GM12878 (cell line): Measurements from ENCODE around the gene APBA1. TPM values are rescaled to one million over a fixed set of nuclear protein-coding genes. Genes with fewer than 3 reads are reported as not detected.

ENCODE experiments used
- ATAC-seq: fragments of 200-7000 bp; cut with Tn5 transposase; 3 replicates; pipeline ENCODE4 v1.9.1; 2020; ENCODE audit warnings: mild to moderate bottlenecking, moderate library complexity
- BruUV-seq: library from RNA; stranded (reverse); fragments of 400-500 nt; replicated peaks from 2 replicates; lab custom pipeline; 2021; lab: Mats Ljungman, UMichigan
- CTCF ChIA-PET: fragments of 300-600 bp; sonication (Branson Sonifier 250); formaldehyde crosslinking; extraction: SDS; loops from one replicate; lab custom pipeline; 2021; ENCODE audit warnings: inconsistent platforms; lab: Yijun Ruan, JAX
- POLR2A ChIA-PET: fragments of 350-600 bp; formaldehyde crosslinking; extraction: SDS; loops from one replicate; lab custom pipeline; 2021; ENCODE audit warnings: inconsistent platforms; lab: Charles Lee
- RAD21 ChIA-PET: fragments of 300-600 bp; sonication (Branson Sonifier 250); formaldehyde crosslinking; loops from one replicate; lab custom pipeline; 2023; ENCODE audit warnings: antibody characterized with exemption; ENCODE audit not compliant: unreplicated experiment; lab: Charles Lee
- SMC1A ChIA-PET: fragments of 300-600 bp; sonication (Branson Sonifier 250); formaldehyde crosslinking; loops from one replicate; lab custom pipeline; 2023; ENCODE audit not compliant: unreplicated experiment, uncharacterized antibody; lab: Charles Lee
- DNase-seq: peaks from one replicate; pipeline ENCODE4 v3.0.0-alpha.2; 2011; ENCODE audit warnings: low read depth, low spot score
- FAIRE-seq: peaks from 3 replicates; lab custom pipeline; 2011; peaks lifted over from hg19 to GRCh38; lab: Jason Lieb, UNC
- H2AFZ ChIP-seq: 2 replicates; pipeline ENCODE4 v1.6.0; 2011; ENCODE audit warnings: low read depth, low read length, control low read depth; ENCODE audit not compliant: control insufficient read depth
- H3K27ac ChIP-seq: 2 replicates; pipeline ENCODE4 v1.5.1; 2011; ENCODE audit warnings: control low read depth; ENCODE audit not compliant: control insufficient read depth, insufficient read depth
- H3K27me3 ChIP-seq, 2 experiments: replicated peaks in 1 of 2; 2 replicates each; pipeline versions ENCODE4 v1.6.0 to v1.6.1; 2011; ENCODE audit warnings: low read length in 1 of 2; ENCODE audit not compliant: control insufficient read depth in 2 of 2, insufficient read depth in 2 of 2
- H3K36me3 ChIP-seq, 2 experiments: 2 replicates each; pipeline ENCODE4 v1.5.1; 2011; ENCODE audit warnings: low read length in 1 of 2; ENCODE audit not compliant: control insufficient read depth in 2 of 2, insufficient read depth in 2 of 2
- H3K4me1 ChIP-seq: 2 replicates; pipeline ENCODE4 v1.6.1; 2011; ENCODE audit warnings: mild to moderate bottlenecking, low read length, moderate library complexity, mixed read lengths; ENCODE audit not compliant: control insufficient read depth, insufficient read depth
- H3K4me2 ChIP-seq: 2 replicates; pipeline ENCODE4 v1.6.0; 2011; ENCODE audit warnings: control low read depth; ENCODE audit not compliant: control insufficient read depth, insufficient read depth
- H3K4me3 ChIP-seq: fragments of 200-600 bp; sonication (generic); 2 replicates; pipeline ENCODE4 v1.5.1; 2016
- H3K79me2 ChIP-seq: 2 replicates; pipeline ENCODE4 v1.6.0; 2011; ENCODE audit warnings: low read length; ENCODE audit not compliant: control insufficient read depth, insufficient read depth
- H3K9ac ChIP-seq: 2 replicates; pipeline ENCODE4 v1.8.0; 2011; ENCODE audit warnings: low read length, control low read depth, mixed read lengths; ENCODE audit not compliant: control insufficient read depth, insufficient read depth
- H3K9me3 ChIP-seq: replicated peaks from 3 replicates; pipeline ENCODE4 v1.5.1; 2011; ENCODE audit warnings: mild to moderate bottlenecking, low read length; ENCODE audit not compliant: control insufficient read depth, insufficient read depth
- H4K20me1 ChIP-seq: 2 replicates; pipeline ENCODE4 v1.6.0; 2011; ENCODE audit not compliant: control insufficient read depth, insufficient read depth
- ASH2L ChIP-seq: fragments of 300-600, 200-600 bp; sonication (generic); IDR thresholded peaks from 2 replicates; pipeline ENCODE4 v1.6.1; 2017; ENCODE audit warnings: low read depth, mild to moderate bottlenecking, borderline replicate concordance
- CBX3 ChIP-seq: fragments of 200-600 bp; sonication (generic); IDR thresholded peaks from 2 replicates; pipeline ENCODE4 v1.6.1; 2016; ENCODE audit warnings: low read depth, borderline replicate concordance
- DPF2 ChIP-seq: fragments of 450-650 bp; IDR thresholded peaks from 2 replicates; pipeline ENCODE4 v1.6.1; 2017; ENCODE audit warnings: mild to moderate bottlenecking
- EP300 ChIP-seq, 2 experiments: fragments of 150-350 bp in 1 of 2; IDR thresholded peaks; 2 replicates each; pipeline ENCODE4 v1.6.1; 2011 to 2012; ENCODE audit warnings: low read depth in 2 of 2, low read length in 2 of 2, borderline replicate concordance in 1 of 2, improper control_type of control experiment in 1 of 2, inconsistent platforms in 1 of 2; ENCODE audit not compliant: control insufficient read depth in 1 of 2
- GATAD2B ChIP-seq: fragments of 450-650 bp; conservative IDR thresholded peaks from 2 replicates; pipeline ENCODE4 v1.6.1; 2017; ENCODE audit warnings: low read depth, mild to moderate bottlenecking, moderate library complexity
- IKZF1 ChIP-seq: fragments of 450-650 bp; conservative IDR thresholded peaks from 2 replicates; pipeline ENCODE4 v1.6.1; 2017; ENCODE audit warnings: antibody characterized with exemption, mild to moderate bottlenecking
- IRF4 ChIP-seq: IDR thresholded peaks from 2 replicates; pipeline ENCODE4 v1.6.1; 2011; ENCODE audit warnings: low read depth, low read length
- JUNB ChIP-seq: IDR thresholded peaks from 2 replicates; pipeline ENCODE4 v1.6.1; 2016; ENCODE audit warnings: antibody characterized with exemption, mild to moderate bottlenecking
- MEF2A ChIP-seq: IDR thresholded peaks from 2 replicates; pipeline ENCODE4 v1.6.1; 2011; ENCODE audit warnings: low read depth, mild to moderate bottlenecking, low read length, moderate library complexity; ENCODE audit not compliant: insufficient read depth
- NR2C2 ChIP-seq: IDR thresholded peaks from 2 replicates; pipeline ENCODE4 v1.6.1; 2011; ENCODE audit warnings: borderline replicate concordance, low read depth; ENCODE audit not compliant: control insufficient read depth, insufficient read length
- PAX8 ChIP-seq: fragments of 450-650 bp; IDR thresholded peaks from 2 replicates; pipeline ENCODE4 v1.6.1; 2017; ENCODE audit warnings: mild to moderate bottlenecking, moderate library complexity
- RUNX3 ChIP-seq: IDR thresholded peaks from 2 replicates; pipeline ENCODE4 v1.6.1; 2012; ENCODE audit warnings: low read length, inconsistent platforms
- SIN3A ChIP-seq: IDR thresholded peaks from 2 replicates; pipeline ENCODE4 v1.6.1; 2012; ENCODE audit warnings: low read depth, low read length, improper control_type of control experiment
- SREBF1 ChIP-seq: IDR thresholded peaks from 2 replicates; pipeline ENCODE4 v1.6.1; 2012; ENCODE audit warnings: mild to moderate bottlenecking, low read length
- SREBF2 ChIP-seq: IDR thresholded peaks from 2 replicates; pipeline ENCODE4 v1.6.1; 2012; ENCODE audit warnings: mild to moderate bottlenecking, low read length
- SUPT20H ChIP-seq: IDR thresholded peaks from 2 replicates; pipeline ENCODE4 v1.6.1; 2011; ENCODE audit warnings: low read depth, mild to moderate bottlenecking, low read length, moderate library complexity, borderline replicate concordance; ENCODE audit not compliant: control insufficient read depth
- ZBED1 ChIP-seq: IDR thresholded peaks from 2 replicates; pipeline ENCODE4 v1.6.1; 2016; ENCODE audit warnings: borderline replicate concordance
- ZNF274 ChIP-seq: IDR thresholded peaks from one replicate; pipeline ENCODE4 v1.8.0; 2011; ENCODE audit not compliant: insufficient read length, insufficient read depth
- WGBS: methylation state at CpG from one replicate; pipeline ENCODE4 v1.1.6; 2016; ENCODE audit warnings: low lambda C conversion rate; ENCODE audit not compliant: insufficient replicate concordance, insufficient coverage; ENCODE audit errors: missing lambda C conversion rate; 5-methylcytosine and 5-hydroxymethylcytosine counted together
- in situ Hi-C: fragments of 300-500 bp; cut with MboI; formaldehyde crosslinking; loops from 9 replicates; pipeline ENCODE4 v1.14.3; 2018; ENCODE audit warnings: mixed read lengths
- intact Hi-C: fragments of 100-400 bp; cut with micrococcal nuclease; formaldehyde crosslinking; loops from one replicate; pipeline ENCODE4 v1.14.2; 2022; ENCODE audit not compliant: unreplicated experiment
- polyA plus RNA-seq, 11 experiments: library from polyadenylated mRNA; depleted of rRNA in 4 of 11; unstranded in 6 of 11; stranded (reverse) in 5 of 11; fragments of >200 nt; fragmentation: Nextera tagmentation in 4 of 11; fragmentation: Illumina TruSeq in 1 of 11; extraction: Ambion mirVana in 4 of 11; extraction: Trizol in 1 of 11; gene quantifications; 1 replicate in 1 of 11; 2 replicates in 10 of 11; pipeline versions ENCODE4 v1.2.1 to v1.2.3, GENCODE V29; 2011 to 2016; ENCODE audit warnings: inconsistent platforms in 2 of 11, missing spikeins in 2 of 11, low read depth in 1 of 11
- total RNA-seq, 4 experiments: library from RNA; depleted of rRNA in 3 of 4; stranded (reverse); fragments of >200 nt in 3 of 4; fragmentation: Illumina TruSeq in 1 of 4; extraction: Trizol in 1 of 4; gene quantifications; 2 replicates each; pipeline versions ENCODE4 v1.2.1 to v1.2.3, GENCODE V29; 2013 to 2021
- TF ChIP-seq, protein P1 (sequence below): IDR thresholded peaks from 2 replicates; pipeline ENCODE4 v1.6.1; 2012; ENCODE audit warnings: low read depth, low read length, improper control_type of control experiment
- TF ChIP-seq, protein P2 (sequence below), 3 experiments: IDR thresholded peaks in 2 of 3; conservative IDR thresholded peaks in 1 of 3; 2 replicates each; pipeline ENCODE4 v1.5.1; 2011; ENCODE audit warnings: low read depth in 3 of 3, low read length in 3 of 3, mild to moderate bottlenecking in 3 of 3, control low read depth in 2 of 3, moderate library complexity in 2 of 3, inconsistent platforms in 1 of 3, mixed read lengths in 1 of 3; ENCODE audit not compliant: control insufficient read depth in 2 of 3, insufficient read depth in 1 of 3; ENCODE audit errors: extremely low read depth in 1 of 3
- TF ChIP-seq, protein P3 (sequence below): fragments of 450-650 bp; IDR thresholded peaks from 2 replicates; pipeline ENCODE4 v1.6.1; 2017; ENCODE audit warnings: borderline replicate concordance

The APBA1 gene
- total and polyA plus RNA-seq, 10 of the 15 experiments (the other 5 are each of a cell fraction or from before 2014, with no cell fraction given) = 0.01 to 1.3 (median 0.05) TPM; not detected in 7

DNA sequence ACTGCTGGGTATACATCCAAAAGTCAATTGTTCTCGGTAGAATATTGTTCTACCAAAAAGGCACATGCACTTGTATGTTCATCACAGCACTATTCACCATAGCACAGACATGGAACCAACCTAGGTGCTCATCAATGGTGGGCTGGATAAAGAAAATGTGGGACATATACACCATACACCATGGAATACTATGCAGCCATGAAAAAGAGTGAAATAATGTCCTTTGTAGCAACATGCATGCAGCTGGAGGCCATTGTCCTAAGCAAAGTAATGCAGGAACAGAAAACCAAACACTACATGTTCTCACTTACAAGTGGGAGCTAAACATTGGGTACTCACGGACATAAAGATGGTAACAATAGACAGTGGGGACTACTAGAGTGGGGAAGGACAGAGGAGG, 145.5 kb downstream of the APBA1 start (continued):
- no peak for TF ChIP-seq JUNB
- TF ChIP-seq, protein P1, sequence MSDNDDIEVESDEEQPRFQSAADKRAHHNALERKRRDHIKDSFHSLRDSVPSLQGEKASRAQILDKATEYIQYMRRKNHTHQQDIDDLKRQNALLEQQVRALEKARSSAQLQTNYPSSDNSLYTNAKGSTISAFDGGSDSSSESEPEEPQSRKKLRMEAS = no peak
- TF ChIP-seq IKZF1 = no peak
- no peak for TF ChIP-seq SREBF1
- TF ChIP-seq PAX8 = no peak
- TF ChIP-seq GATAD2B = no peak
- TF ChIP-seq SUPT20H = no peak
- TF ChIP-seq, protein P2, sequence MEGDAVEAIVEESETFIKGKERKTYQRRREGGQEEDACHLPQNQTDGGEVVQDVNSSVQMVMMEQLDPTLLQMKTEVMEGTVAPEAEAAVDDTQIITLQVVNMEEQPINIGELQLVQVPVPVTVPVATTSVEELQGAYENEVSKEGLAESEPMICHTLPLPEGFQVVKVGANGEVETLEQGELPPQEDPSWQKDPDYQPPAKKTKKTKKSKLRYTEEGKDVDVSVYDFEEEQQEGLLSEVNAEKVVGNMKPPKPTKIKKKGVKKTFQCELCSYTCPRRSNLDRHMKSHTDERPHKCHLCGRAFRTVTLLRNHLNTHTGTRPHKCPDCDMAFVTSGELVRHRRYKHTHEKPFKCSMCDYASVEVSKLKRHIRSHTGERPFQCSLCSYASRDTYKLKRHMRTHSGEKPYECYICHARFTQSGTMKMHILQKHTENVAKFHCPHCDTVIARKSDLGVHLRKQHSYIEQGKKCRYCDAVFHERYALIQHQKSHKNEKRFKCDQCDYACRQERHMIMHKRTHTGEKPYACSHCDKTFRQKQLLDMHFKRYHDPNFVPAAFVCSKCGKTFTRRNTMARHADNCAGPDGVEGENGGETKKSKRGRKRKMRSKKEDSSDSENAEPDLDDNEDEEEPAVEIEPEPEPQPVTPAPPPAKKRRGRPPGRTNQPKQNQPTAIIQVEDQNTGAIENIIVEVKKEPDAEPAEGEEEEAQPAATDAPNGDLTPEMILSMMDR (IDR thresholded peaks at IDR 0.05 in 2 of 3, conservative IDR thresholded peaks at IDR 0.05 in 1 of 3; ENCODE audit: control insufficient read depth in 2 of 3, extremely low read depth in 1 of 3, insufficient read depth in 1 of 3, low read depth in 3 of 3, low read length in 3 of 3) = no peak
- TF ChIP-seq, all 136 proteins: peak for 0

DNA sequence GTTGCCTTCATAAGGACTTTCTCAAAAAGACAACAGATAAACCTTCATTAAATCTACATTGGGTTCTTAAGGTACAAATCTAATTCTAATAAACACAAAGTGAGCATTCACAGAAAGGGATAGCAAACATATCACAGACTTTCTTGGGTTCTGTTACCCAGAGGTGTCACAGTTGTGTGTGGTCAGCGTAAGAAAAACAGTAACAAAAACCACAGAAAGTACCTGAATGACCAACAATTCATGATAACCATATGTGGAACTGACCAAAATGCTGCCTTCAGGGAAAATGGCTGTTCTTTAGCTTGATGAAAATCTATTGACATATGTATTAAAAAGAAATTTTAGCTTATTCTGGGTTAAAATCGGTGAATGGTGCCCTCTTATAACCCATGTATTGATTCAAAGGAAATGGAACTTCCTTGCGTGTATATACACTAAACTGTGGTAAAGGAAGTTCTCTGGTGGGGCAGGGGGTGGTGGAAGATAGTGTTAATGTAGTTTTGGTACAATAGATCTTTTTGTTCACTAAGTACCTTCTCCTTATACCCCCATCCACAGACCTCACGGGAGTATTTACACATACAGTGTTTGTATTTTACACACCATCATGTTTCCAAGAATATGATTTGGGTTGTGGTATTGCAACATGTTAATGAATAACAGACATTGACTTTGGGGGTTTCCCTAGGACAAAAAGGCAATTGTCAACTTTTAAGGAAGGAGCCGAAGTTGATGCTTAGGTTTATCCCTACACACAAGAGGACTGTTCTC, 152.5 kb downstream of the APBA1 start:
- FAIRE-seq = no peak
- TF ChIP-seq RUNX3 = peak; percentile 43
- TF ChIP-seq IRF4 = 0 out of 2 replicates have a peak, but pooled peaks have one; percentile 20
- peak; percentile 63 for TF ChIP-seq DPF2
- TF ChIP-seq, protein P3, sequence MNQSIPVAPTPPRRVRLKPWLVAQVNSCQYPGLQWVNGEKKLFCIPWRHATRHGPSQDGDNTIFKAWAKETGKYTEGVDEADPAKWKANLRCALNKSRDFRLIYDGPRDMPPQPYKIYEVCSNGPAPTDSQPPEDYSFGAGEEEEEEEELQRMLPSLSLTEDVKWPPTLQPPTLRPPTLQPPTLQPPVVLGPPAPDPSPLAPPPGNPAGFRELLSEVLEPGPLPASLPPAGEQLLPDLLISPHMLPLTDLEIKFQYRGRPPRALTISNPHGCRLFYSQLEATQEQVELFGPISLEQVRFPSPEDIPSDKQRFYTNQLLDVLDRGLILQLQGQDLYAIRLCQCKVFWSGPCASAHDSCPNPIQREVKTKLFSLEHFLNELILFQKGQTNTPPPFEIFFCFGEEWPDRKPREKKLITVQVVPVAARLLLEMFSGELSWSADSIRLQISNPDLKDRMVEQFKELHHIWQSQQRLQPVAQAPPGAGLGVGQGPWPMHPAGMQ = no peak
- no peak for TF ChIP-seq ASH2L
- peak; percentile 25; the same call in 1 of the 2 replicates for TF ChIP-seq IKZF1
- no peak for TF ChIP-seq GATAD2B
- no peak for TF ChIP-seq NR2C2
- peak; percentile 34 to 36; a peak in 1 of 4 replicates for TF ChIP-seq EP300 (IDR thresholded peaks at IDR 0.05; ENCODE audit: borderline replicate concordance in 1 of 2, control insufficient read depth in 1 of 2, low read depth in 2 of 2, low read length in 2 of 2)
- no peak for TF ChIP-seq SREBF2
- no peak for TF ChIP-seq ZNF274
- TF ChIP-seq SIN3A = no peak
- no peak for TF ChIP-seq MEF2A
- no peak for TF ChIP-seq SREBF1
- TF ChIP-seq ZBED1 = no peak
- TF ChIP-seq CBX3 = no peak

More for the DNA sequence above, 152.5 kb downstream of the APBA1 start:
- SMC1A ChIA-PET = interaction anchor here (1.1 kb wide), 1 partner anchor 15 kb away, joined by 3 read pairs; no protein-coding TSS in a partner anchor
- DNase-seq (no peak), ATAC-seq (peak; percentile 92)
- no peaks in the 10 kb centered on the region for H3K36me3 ChIP-seq
- no peaks in the 10 kb centered on the region for H3K79me2 ChIP-seq
- H3K27ac ChIP-seq = no peak overlapping the region
- H2AFZ ChIP-seq = no peak overlapping the region
- H3K27me3 ChIP-seq = no peaks in the 10 kb centered on the region
- no TSS peak for BruUV-seq
- in situ Hi-C loops = no loop called here
- POLR2A ChIA-PET = interaction anchor here (0.5 kb wide), 1 partner anchor 192 kb away, joined by 3 read pairs; no protein-coding TSS in a partner anchor
- RAD21 ChIA-PET = no interaction called here
- no peaks in the 10 kb centered on the region for H3K9me3 ChIP-seq
- no peaks in the 10 kb centered on the region for H4K20me1 ChIP-seq
- H3K4me3 ChIP-seq = no peak overlapping the region
- H3K4me2 ChIP-seq = no peak overlapping the region
- intact Hi-C loops = no loop called here
- 26% methylated on average over 5 of the region's 5 CpGs for WGBS
- H3K4me1 ChIP-seq = no peaks in the 10 kb centered on the region
- H3K9ac ChIP-seq = no peak overlapping the region
- CTCF ChIA-PET = no interaction called here
